HEK293 (cell line): ENCODE results near the gene TNS4.

Experiments used
- CTCF ChIP-seq: fragments of 450-650 bp; formaldehyde crosslinking; IDR thresholded peaks from 2 replicates; pipeline ENCODE4 v1.5.1; 2016; ENCODE audit warnings: missing biosample characterization, missing genetic modification characterization
- YY1 ChIP-seq: fragments of 450-650 bp; formaldehyde crosslinking; IDR thresholded peaks from 2 replicates; pipeline ENCODE4 v1.5.1; 2018; ENCODE audit warnings: missing biosample characterization, missing genetic modification characterization
- ZBTB11 ChIP-seq: fragments of 450-650 bp; formaldehyde crosslinking; conservative IDR thresholded peaks from 2 replicates; pipeline ENCODE4 v1.5.1; 2016; ENCODE audit warnings: low read depth, missing biosample characterization, missing genetic modification characterization
- ZNF274 ChIP-seq, 2 experiments: fragments of 200-500 bp in 1 of 2; fragments of 450-650 bp in 1 of 2; sonication (Bioruptor generic) in 1 of 2; formaldehyde crosslinking in 1 of 2; IDR thresholded peaks; 2 replicates each; pipeline versions ENCODE4 v1.5.1 to v1.6.1; 2014 to 2016; ENCODE audit warnings: borderline replicate concordance in 1 of 2, inconsistent platforms in 1 of 2, low read length in 1 of 2, missing biosample characterization in 1 of 2, missing genetic modification characterization in 1 of 2
- ZNF561 ChIP-seq: fragments of 450-650 bp; IDR thresholded peaks from 2 replicates; pipeline ENCODE4 v1.5.1; 2018; ENCODE audit warnings: missing biosample characterization, missing genetic modification characterization, borderline replicate concordance
- TF ChIP-seq, protein P1 (sequence below): sonication (generic); formaldehyde crosslinking; IDR thresholded peaks from 2 replicates; pipeline ENCODE4 v1.8.1; 2022; ENCODE audit warnings: mild to moderate bottlenecking, moderate library complexity, missing genetic modification reagents
- TF ChIP-seq, protein P2 (sequence below): fragments of 450-650 bp; formaldehyde crosslinking; IDR thresholded peaks from 2 replicates; pipeline ENCODE4 v1.5.1; 2016; ENCODE audit warnings: missing biosample characterization, missing genetic modification characterization

GRCh38 chr17:40481106-40481505, 20.3 kb downstream of the TNS4 start:
- TF ChIP-seq CTCF (tag by site-specific recombination) (no peak), ZNF561 (tag by site-specific recombination) (no peak), ZNF274 (IDR thresholded peaks at IDR 0.05; ENCODE audit: low read length) (no peak), ZNF274 (tag by site-specific recombination; IDR thresholded peaks at IDR 0.05; ENCODE audit: borderline replicate concordance) (no peak), ZBTB11 (tag by site-specific recombination) (no peak), YY1 (tag by site-specific recombination) (no peak)
- TF ChIP-seq, protein P1, sequence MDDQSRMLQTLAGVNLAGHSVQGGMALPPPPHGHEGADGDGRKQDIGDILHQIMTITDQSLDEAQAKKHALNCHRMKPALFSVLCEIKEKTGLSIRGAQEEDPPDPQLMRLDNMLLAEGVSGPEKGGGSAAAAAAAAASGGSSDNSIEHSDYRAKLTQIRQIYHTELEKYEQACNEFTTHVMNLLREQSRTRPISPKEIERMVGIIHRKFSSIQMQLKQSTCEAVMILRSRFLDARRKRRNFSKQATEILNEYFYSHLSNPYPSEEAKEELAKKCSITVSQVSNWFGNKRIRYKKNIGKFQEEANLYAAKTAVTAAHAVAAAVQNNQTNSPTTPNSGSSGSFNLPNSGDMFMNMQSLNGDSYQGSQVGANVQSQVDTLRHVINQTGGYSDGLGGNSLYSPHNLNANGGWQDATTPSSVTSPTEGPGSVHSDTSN (CRISPR knock-in tag) = no peak
- TF ChIP-seq, protein P2, sequence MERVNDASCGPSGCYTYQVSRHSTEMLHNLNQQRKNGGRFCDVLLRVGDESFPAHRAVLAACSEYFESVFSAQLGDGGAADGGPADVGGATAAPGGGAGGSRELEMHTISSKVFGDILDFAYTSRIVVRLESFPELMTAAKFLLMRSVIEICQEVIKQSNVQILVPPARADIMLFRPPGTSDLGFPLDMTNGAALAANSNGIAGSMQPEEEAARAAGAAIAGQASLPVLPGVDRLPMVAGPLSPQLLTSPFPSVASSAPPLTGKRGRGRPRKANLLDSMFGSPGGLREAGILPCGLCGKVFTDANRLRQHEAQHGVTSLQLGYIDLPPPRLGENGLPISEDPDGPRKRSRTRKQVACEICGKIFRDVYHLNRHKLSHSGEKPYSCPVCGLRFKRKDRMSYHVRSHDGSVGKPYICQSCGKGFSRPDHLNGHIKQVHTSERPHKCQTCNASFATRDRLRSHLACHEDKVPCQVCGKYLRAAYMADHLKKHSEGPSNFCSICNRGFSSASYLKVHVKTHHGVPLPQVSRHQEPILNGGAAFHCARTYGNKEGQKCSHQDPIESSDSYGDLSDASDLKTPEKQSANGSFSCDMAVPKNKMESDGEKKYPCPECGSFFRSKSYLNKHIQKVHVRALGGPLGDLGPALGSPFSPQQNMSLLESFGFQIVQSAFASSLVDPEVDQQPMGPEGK = no peak
